GM12865 (cell line): ENCODE data around the gene FPR3.

Experiments
- DNase-seq: peaks from one replicate; pipeline ENCODE4 v3.0.0; 2010; ENCODE audit warnings: low read depth
- H3K4me3 ChIP-seq: 2 replicates; pipeline ENCODE4 v1.5.1; 2011; ENCODE audit warnings: mild to moderate bottlenecking, low read depth, low read length, control low read depth
- TF ChIP-seq, protein P1 (sequence below): IDR thresholded peaks from 2 replicates; pipeline ENCODE4 v1.5.1; 2011; ENCODE audit warnings: low read length, control low read depth, low read depth, inconsistent platforms; ENCODE audit not compliant: insufficient read depth; ENCODE audit errors: missing control alignments

Gene FPR3

DNA sequence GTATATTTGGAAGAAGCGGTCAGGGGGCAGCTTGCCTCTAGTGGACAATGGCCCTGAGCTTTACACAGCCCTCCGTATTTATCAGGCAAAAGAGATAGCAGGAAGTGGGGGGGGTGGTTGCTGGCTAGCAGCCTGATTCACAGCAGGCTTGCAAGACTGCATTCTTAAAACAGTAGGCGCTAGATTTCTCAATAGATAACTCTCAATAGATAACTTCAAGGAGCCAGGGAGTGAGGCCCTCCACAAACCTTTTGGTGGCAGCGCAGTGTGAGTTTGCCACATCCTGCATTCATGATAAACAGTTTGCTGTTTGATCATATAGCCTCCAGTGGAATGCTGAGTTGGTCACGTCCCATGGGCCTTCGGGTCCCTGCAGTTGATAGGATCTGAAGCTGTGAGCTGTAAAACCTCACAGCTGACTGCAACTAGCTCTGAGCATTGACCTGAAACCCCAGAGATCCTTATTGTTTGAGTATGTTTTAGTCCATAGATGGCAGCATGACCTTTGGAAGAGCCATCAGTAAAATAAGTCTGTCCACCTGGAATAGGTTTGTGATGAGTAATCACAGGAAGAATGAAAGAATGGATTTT, 12.2 kb downstream of the FPR3 start:
- no peak for DNase-seq
- TF ChIP-seq, protein P1, sequence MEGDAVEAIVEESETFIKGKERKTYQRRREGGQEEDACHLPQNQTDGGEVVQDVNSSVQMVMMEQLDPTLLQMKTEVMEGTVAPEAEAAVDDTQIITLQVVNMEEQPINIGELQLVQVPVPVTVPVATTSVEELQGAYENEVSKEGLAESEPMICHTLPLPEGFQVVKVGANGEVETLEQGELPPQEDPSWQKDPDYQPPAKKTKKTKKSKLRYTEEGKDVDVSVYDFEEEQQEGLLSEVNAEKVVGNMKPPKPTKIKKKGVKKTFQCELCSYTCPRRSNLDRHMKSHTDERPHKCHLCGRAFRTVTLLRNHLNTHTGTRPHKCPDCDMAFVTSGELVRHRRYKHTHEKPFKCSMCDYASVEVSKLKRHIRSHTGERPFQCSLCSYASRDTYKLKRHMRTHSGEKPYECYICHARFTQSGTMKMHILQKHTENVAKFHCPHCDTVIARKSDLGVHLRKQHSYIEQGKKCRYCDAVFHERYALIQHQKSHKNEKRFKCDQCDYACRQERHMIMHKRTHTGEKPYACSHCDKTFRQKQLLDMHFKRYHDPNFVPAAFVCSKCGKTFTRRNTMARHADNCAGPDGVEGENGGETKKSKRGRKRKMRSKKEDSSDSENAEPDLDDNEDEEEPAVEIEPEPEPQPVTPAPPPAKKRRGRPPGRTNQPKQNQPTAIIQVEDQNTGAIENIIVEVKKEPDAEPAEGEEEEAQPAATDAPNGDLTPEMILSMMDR, result no peak
- no peak overlapping the region for H3K4me3 ChIP-seq

DNA sequence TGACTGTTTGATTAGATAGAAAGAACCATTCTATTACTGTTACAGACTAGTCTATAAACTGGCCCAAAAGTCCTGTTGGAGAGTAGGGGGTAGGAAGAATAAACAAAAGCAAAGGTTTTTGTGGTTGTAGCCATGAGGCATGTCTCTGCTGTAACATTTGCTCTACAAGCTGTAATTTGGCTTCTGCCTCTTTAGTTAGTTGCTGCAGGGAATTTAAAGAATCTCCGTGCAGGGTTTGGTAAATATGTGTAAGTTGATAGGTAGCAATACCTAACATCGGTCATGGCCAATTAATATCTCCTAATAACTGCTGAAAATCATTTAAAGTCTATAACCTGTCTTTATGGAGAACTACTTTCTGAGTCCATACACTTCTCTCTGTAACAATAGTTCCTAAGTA, 13.0 kb downstream of the FPR3 start:
- TF ChIP-seq, protein P1, result no peak
- DNase-seq, result no peak
- H3K4me3 ChIP-seq, result no peak overlapping the region

DNA sequence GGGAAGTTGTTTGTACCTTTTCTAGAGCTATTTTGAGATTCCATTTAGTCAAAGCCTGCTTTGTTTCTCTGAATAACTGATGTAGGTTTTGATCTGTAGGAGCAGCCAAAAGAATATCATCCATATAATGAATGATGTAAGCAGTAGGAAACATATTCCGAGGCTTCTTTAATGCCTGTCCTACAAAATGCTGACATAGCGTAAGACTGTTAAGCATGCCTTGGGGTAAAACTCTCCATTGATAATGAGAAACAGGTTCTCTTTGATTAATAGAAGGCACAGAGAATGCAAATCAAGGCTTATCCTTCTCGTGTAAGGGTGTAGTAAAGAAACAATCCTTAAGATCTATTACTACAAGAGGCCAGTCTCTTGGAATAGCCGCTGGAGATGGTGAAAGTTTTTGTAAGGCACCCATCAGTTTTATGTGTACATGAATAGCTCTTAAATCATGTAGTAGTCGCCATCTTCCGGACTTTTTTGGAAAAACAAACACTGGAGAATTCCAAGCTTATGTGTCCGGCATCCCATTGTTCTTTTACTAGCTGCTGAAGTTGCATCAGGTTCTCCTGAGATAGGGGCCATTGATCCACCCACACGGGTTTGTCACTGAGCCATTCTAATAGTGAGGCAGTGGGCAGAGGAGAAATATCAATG, 13.5 kb downstream of the FPR3 start:
- DNase-seq, result no peak
- H3K4me3 ChIP-seq, result no peak overlapping the region
- TF ChIP-seq, protein P1, result no peak

DNA sequence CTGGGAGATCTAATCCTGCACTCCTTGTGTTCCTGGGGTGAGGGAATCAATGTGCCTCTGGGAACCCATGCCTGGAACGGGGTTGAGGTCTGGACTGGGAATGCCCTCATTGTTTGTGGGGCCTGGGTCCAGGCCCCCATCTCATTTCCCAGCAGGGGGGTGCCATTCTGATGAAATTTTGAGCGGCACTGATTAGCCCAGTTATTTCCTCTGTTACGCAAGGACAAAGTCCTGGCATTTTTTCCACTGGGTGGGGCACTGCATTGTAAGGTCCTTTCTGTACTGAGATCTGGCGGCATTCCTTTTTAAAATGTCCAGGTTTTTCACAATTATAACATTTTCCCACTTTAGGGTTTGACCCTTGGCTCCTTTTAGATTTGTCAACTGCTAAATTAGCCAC, 14.8 kb downstream of the FPR3 start:
- no peak for DNase-seq
- TF ChIP-seq, protein P1, result no peak
- no peak overlapping the region for H3K4me3 ChIP-seq

DNA sequence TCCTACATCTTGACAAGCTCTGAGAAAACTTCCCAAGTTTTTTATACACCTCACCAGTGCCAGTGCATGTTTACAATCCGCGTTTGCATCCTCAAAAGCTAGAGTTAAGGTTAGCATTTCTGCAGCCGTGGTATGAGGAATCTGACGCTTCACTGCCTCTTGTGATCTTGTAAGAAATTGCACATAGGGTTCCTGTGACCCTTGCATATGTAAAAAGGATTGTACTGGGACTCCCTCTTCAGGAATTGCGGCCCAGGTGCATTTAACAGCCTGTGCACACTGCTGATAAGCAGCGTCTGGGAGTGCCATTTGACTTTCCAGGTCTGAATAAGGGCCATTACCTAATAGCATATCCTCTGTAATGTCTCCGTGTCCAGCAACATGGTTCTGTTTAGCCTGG, 15.3 kb downstream of the FPR3 start:
- no peak for DNase-seq
- TF ChIP-seq, protein P1, result no peak

DNA sequence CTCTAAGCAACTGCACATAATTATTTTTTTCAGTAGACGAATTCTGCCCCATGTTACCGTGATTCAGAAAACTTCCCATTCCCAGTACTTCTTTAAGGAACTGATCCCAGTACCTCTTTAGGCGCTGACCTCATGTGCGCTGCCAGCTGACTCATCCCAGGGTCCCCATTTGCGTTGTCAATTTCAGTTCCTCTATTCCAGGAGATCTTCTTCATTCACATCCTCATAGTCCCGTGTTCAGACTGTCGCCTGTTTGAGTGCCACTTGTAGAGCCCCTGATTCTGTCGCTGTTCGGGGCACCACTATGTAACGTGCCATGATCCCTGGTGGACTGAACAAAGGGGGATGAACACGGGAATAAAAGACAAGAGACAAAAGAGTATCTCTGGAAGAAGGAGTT, 16.4 kb downstream of the FPR3 start:
- DNase-seq, result no peak
- no peak overlapping the region for H3K4me3 ChIP-seq
- TF ChIP-seq, protein P1, result no peak

More for the DNA sequence above, 15.3 kb downstream of the FPR3 start:
- H3K4me3 ChIP-seq, result no peak overlapping the region

DNA sequence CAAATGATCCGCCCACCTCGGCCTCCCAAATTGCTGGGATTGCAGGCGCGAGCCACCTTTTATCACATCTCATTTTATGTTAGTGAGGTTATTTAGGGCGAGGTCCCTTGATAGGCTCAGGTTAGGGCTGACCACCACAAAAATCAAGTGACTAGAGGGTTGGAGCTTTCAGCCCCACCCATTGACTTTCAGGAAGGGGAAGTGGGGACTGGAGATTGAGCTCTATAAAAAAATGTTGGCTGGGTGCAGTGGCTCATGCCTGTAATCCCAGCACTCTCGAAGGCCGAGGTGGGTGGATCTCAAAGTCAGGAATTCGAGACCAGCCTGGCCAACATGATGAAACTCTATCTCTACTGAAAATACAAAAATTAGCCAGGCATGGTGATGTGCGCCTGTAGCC, 20.1 kb downstream of the FPR3 start:
- TF ChIP-seq, protein P1, result no peak
- H3K4me3 ChIP-seq, result no peak overlapping the region
- no peak for DNase-seq
